ENCODE results near the gene CAVIN2. TPM values are rescaled to one million over a fixed set of nuclear protein-coding genes. Genes with fewer than 3 reads are reported as not detected.

Gene CAVIN2
- total RNA-seq, 2 experiments from 2014 or later, result 0.10 TPM; not detected in 1

GRCh38 chr2:191845876-191846514 is 893 bp downstream of the CAVIN2 start:
- H3K4me2 ChIP-seq (ENCODE audit: low read length), result no peak overlapping the region
- POLR2A ChIA-PET, result no interaction called here

GRCh38 chr2:191845248-191845715 is 1.6 kb downstream of the CAVIN2 start:
- ChIA-PET POLR2A (no interaction called here), CTCF (ENCODE audit: unreplicated experiment) (no interaction called here)
- Histone ChIP-seq H3K4me1 (ENCODE audit: insufficient read depth, low read length, poor library complexity, severe bottlenecking) (no peaks in the 10 kb centered on the region), H2AFZ (ENCODE audit: low read length) (no peak overlapping the region), H3K4me2 (ENCODE audit: low read length) (no peak overlapping the region), H3K79me2 (ENCODE audit: insufficient read depth, low read depth, low read length) (no peaks in the 10 kb centered on the region), H3K27ac (ENCODE audit: low read depth, low read length, poor library complexity, severe bottlenecking) (no peak overlapping the region), H3K9me3 (ENCODE audit: low read length) (no peaks in the 10 kb centered on the region), H3K4me3 (ENCODE audit: low read depth, low read length, poor library complexity, severe bottlenecking) (no peak overlapping the region), H4K20me1 (ENCODE audit: insufficient read depth, low read length) (no peaks in the 10 kb centered on the region), H3K9me2 (ENCODE audit: insufficient read depth, low read length) (no peaks in the 10 kb centered on the region), H3K36me3 (ENCODE audit: insufficient read depth, low read length) (no peaks in the 10 kb centered on the region)
- no TSS peak for BruUV-seq (replicated peaks)
- no peak for DNase-seq (ENCODE audit: low spot score)
- TF ChIP-seq EZH2phosphoT487 (IDR thresholded peaks at IDR 0.05; ENCODE audit: borderline replicate concordance, low read depth, low read length), result no peak
- TF ChIP-seq, protein P1, sequence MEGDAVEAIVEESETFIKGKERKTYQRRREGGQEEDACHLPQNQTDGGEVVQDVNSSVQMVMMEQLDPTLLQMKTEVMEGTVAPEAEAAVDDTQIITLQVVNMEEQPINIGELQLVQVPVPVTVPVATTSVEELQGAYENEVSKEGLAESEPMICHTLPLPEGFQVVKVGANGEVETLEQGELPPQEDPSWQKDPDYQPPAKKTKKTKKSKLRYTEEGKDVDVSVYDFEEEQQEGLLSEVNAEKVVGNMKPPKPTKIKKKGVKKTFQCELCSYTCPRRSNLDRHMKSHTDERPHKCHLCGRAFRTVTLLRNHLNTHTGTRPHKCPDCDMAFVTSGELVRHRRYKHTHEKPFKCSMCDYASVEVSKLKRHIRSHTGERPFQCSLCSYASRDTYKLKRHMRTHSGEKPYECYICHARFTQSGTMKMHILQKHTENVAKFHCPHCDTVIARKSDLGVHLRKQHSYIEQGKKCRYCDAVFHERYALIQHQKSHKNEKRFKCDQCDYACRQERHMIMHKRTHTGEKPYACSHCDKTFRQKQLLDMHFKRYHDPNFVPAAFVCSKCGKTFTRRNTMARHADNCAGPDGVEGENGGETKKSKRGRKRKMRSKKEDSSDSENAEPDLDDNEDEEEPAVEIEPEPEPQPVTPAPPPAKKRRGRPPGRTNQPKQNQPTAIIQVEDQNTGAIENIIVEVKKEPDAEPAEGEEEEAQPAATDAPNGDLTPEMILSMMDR (conservative IDR thresholded peaks at IDR 0.05; ENCODE audit: low read length), result no peak
- intact Hi-C loops (cut with micrococcal nuclease; ENCODE audit: unreplicated experiment), result no loop called here

More at GRCh38 chr2:191845876-191846514, 893 bp downstream of the CAVIN2 start:
- H3K79me2 ChIP-seq (ENCODE audit: insufficient read depth, low read depth, low read length), result no peaks in the 10 kb centered on the region
- no peak overlapping the region for H2AFZ ChIP-seq (ENCODE audit: low read length)
- TF ChIP-seq EZH2phosphoT487 (IDR thresholded peaks at IDR 0.05; ENCODE audit: borderline replicate concordance, low read depth, low read length), result no peak
- TF ChIP-seq, protein P1 (conservative IDR thresholded peaks at IDR 0.05; ENCODE audit: low read length), result no peak
- no peaks in the 10 kb centered on the region for H3K4me1 ChIP-seq (ENCODE audit: insufficient read depth, low read length, poor library complexity, severe bottlenecking)
- H3K9me2 ChIP-seq (ENCODE audit: insufficient read depth, low read length), result no peaks in the 10 kb centered on the region
- H3K27ac ChIP-seq (ENCODE audit: low read depth, low read length, poor library complexity, severe bottlenecking), result no peak overlapping the region
- DNase-seq (ENCODE audit: low spot score), result no peak
- intact Hi-C loops (cut with micrococcal nuclease; ENCODE audit: unreplicated experiment), result no loop called here
- no peaks in the 10 kb centered on the region for H4K20me1 ChIP-seq (ENCODE audit: insufficient read depth, low read length)
- BruUV-seq (replicated peaks), result no TSS peak
- H3K4me3 ChIP-seq (ENCODE audit: low read depth, low read length, poor library complexity, severe bottlenecking), result no peak overlapping the region
- H3K36me3 ChIP-seq (ENCODE audit: insufficient read depth, low read length), result no peaks in the 10 kb centered on the region
- no peaks in the 10 kb centered on the region for H3K9me3 ChIP-seq (ENCODE audit: low read length)
- CTCF ChIA-PET (ENCODE audit: unreplicated experiment), result no interaction called here

- H3K4me3 ChIP-seq (ENCODE audit: low read depth, low read length, poor library complexity, severe bottlenecking), result no peak overlapping the region
- intact Hi-C loops (cut with micrococcal nuclease; ENCODE audit: unreplicated experiment), result no loop called here
- TF ChIP-seq, protein P1 (conservative IDR thresholded peaks at IDR 0.05; ENCODE audit: low read length), result no peak
- TF ChIP-seq EZH2phosphoT487 (IDR thresholded peaks at IDR 0.05; ENCODE audit: borderline replicate concordance, low read depth, low read length), result no peak
- POLR2A ChIA-PET, result no interaction called here
- no peaks in the 10 kb centered on the region for H4K20me1 ChIP-seq (ENCODE audit: insufficient read depth, low read length)
- no peak overlapping the region for H3K27ac ChIP-seq (ENCODE audit: low read depth, low read length, poor library complexity, severe bottlenecking)
- BruUV-seq (replicated peaks), result no TSS peak
- CTCF ChIA-PET (ENCODE audit: unreplicated experiment), result no interaction called here
- no peaks in the 10 kb centered on the region for H3K9me3 ChIP-seq (ENCODE audit: low read length)
- no peak for DNase-seq (ENCODE audit: low spot score)
- no peak overlapping the region for H3K4me2 ChIP-seq (ENCODE audit: low read length)
- H2AFZ ChIP-seq (ENCODE audit: low read length), result no peak overlapping the region
- H3K4me1 ChIP-seq (ENCODE audit: insufficient read depth, low read length, poor library complexity, severe bottlenecking), result no peaks in the 10 kb centered on the region
- no peaks in the 10 kb centered on the region for H3K79me2 ChIP-seq (ENCODE audit: insufficient read depth, low read depth, low read length)
- no peaks in the 10 kb centered on the region for H3K9me2 ChIP-seq (ENCODE audit: insufficient read depth, low read length)
- H3K36me3 ChIP-seq (ENCODE audit: insufficient read depth, low read length), result no peaks in the 10 kb centered on the region
Measured at GRCh38 chr2:191844706-191845105, 2.2 kb downstream of the CAVIN2 start.

Data from OCI-LY7 (cell line).